ENCODE measurements around the gene RAD51D. TPM values are rescaled to one million over a fixed set of nuclear protein-coding genes. Genes with fewer than 3 reads are reported as not detected.

Gene RAD51D
- polyA plus RNA-seq, 2 of the 4 experiments (the other 2 are of a cell fraction) = 18.4 to 23.8 TPM

DNA sequence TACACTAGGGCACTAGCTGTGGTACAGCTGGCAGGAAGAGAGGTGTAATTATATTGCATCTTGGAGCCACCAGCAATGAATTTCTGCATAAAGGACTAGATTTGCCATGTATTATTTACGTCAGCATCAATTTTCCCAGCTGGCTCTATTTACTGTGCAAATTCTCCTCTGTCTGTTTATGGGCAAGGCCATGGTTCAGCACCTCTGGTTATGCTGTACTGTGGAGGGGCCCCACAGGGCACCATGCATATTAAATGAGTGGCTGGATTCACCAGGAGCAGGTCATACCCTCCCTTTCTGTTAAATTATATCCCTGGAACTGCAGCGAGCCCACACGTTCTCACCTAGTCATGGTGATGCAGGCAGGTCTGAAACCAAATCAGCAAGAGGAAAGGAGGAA lies 19.8 kb downstream of the RAD51D start (continued):
- TF ChIP-seq EP300 (IDR thresholded peaks at IDR 0.05) (no peak), HES2 (IDR thresholded peaks at IDR 0.05) (no peak), EHF (CRISPR knock-in tag; IDR thresholded peaks at IDR 0.05) (no peak), HDAC2 (IDR thresholded peaks at IDR 0.05) (no peak)
- TF ChIP-seq, protein P1, sequence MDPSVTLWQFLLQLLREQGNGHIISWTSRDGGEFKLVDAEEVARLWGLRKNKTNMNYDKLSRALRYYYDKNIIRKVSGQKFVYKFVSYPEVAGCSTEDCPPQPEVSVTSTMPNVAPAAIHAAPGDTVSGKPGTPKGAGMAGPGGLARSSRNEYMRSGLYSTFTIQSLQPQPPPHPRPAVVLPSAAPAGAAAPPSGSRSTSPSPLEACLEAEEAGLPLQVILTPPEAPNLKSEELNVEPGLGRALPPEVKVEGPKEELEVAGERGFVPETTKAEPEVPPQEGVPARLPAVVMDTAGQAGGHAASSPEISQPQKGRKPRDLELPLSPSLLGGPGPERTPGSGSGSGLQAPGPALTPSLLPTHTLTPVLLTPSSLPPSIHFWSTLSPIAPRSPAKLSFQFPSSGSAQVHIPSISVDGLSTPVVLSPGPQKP (IDR thresholded peaks at IDR 0.05; ENCODE audit: low read depth, low read length) = no peak
- TF ChIP-seq, protein P2, sequence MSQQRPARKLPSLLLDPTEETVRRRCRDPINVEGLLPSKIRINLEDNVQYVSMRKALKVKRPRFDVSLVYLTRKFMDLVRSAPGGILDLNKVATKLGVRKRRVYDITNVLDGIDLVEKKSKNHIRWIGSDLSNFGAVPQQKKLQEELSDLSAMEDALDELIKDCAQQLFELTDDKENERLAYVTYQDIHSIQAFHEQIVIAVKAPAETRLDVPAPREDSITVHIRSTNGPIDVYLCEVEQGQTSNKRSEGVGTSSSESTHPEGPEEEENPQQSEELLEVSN (IDR thresholded peaks at IDR 0.05; ENCODE audit: borderline replicate concordance, low read depth) = no peak

DNA sequence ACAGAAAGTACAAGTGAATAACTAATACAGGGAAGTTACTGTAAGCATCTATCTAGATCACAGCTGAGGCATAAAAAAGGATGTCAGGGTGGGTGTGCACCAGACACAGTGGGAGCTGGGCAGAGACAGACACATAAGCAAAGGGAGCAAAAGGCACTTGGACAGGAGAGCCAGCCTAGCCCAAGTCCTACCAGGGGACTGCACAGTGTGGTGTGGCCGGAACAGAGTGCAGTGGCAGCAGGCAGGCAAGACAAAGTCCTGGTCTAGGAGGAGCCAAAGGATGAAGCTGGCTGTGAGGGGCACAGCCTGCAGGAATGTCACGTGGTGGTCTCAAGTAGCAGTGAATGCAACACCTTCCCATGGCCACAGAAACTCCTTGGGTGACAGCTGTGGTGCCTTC lies 21.9 kb downstream of the RAD51D start:
- CTCF ChIA-PET = interaction anchor here (0.6 to 6.1 kb wide), 9 partner anchors 8 to 892 kb away, joined by 3 to 49 read pairs (median 4); partner anchors contain the start of gene RAD51D
- Histone ChIP-seq H3K4me2 (no peak overlapping the region), H3K4me3 (no peak overlapping the region), H3K27ac (no peak overlapping the region), H3K4me1 (peaks cover 12% of the 10 kb centered on the region), H3K9me3 (no peaks in the 10 kb centered on the region)
- WGBS (ENCODE audit: missing lambda C conversion rate) = 88% methylated on average over 2 of the region's 2 CpGs
- FAIRE-seq (no peak), DNase-seq (ENCODE audit: low read depth in 1 of 2, low spot score in 1 of 2) (no peak), ATAC-seq (no peak)
- TF ChIP-seq CBX8 (IDR thresholded peaks at IDR 0.05) (no peak), HEYL (CRISPR knock-in tag; IDR thresholded peaks at IDR 0.05) (no peak), MAZ (IDR thresholded peaks at IDR 0.05; ENCODE audit: borderline replicate concordance, low read depth, low read length) (no peak), JUNB (IDR thresholded peaks at IDR 0.05) (no peak), SMC3 (IDR thresholded peaks at IDR 0.05) (no peak), ZSCAN20 (CRISPR knock-in tag; IDR thresholded peaks at IDR 0.05) (no peak), BHLHE40 (IDR thresholded peaks at IDR 0.05; ENCODE audit: low read depth, low read length) (no peak), KDM5A (IDR thresholded peaks at IDR 0.05) (no peak), REST (IDR thresholded peaks at IDR 0.05) (no peak), EHF (CRISPR knock-in tag; IDR thresholded peaks at IDR 0.05) (no peak), NR3C1 (IDR thresholded peaks at IDR 0.05) (no peak), ESRRA (IDR thresholded peaks at IDR 0.05; ENCODE audit: borderline replicate concordance, low read length) (no peak)
- TF ChIP-seq, protein P3, sequence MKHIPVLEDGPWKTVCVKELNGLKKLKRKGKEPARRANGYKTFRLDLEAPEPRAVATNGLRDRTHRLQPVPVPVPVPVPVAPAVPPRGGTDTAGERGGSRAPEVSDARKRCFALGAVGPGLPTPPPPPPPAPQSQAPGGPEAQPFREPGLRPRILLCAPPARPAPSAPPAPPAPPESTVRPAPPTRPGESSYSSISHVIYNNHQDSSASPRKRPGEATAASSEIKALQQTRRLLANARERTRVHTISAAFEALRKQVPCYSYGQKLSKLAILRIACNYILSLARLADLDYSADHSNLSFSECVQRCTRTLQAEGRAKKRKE (CRISPR knock-in tag; IDR thresholded peaks at IDR 0.05; ENCODE audit: low read depth) = no peak
- TF ChIP-seq, protein P2 (IDR thresholded peaks at IDR 0.05; ENCODE audit: borderline replicate concordance, low read depth) = no peak
- TF ChIP-seq, protein P4, sequence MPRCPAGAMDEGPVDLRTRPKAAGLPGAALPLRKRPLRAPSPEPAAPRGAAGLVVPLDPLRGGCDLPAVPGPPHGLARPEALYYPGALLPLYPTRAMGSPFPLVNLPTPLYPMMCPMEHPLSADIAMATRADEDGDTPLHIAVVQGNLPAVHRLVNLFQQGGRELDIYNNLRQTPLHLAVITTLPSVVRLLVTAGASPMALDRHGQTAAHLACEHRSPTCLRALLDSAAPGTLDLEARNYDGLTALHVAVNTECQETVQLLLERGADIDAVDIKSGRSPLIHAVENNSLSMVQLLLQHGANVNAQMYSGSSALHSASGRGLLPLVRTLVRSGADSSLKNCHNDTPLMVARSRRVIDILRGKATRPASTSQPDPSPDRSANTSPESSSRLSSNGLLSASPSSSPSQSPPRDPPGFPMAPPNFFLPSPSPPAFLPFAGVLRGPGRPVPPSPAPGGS (IDR thresholded peaks at IDR 0.05) = no peak
- POLR2A ChIA-PET = interaction anchor here (1.3 kb wide), 1 partner anchor 9 kb away, joined by 4 read pairs; no protein-coding TSS in a partner anchor
